ENCODE data around the gene COG1. TPM values are rescaled to one million over a fixed set of nuclear protein-coding genes. Genes with fewer than 3 reads are reported as not detected.

COG1 gene
- total and polyA plus RNA-seq, 2 donors from 2014 or later: 28.2 to 41.6 TPM

DNA sequence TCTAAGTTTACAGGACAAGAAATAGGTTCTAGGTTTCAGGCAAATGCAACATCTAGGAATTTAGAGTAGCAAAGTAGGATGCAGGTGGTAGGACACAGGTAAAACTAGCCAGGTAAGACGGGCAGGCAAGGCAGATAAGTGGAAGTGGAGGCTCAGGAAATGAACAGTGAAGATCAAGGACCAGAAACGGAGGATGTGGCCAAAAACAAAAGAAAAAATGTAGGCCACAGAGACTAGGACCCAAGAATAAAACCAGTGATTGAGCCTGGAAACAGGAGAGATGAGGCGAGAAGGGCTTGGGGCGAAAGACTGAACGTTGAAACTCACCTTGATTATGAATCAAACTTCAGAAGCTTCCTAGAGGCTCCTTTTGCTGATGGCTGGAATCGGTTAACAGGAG lies 44.9 kb downstream of the COG1 start:
- Histone ChIP-seq H3K36me3 (ENCODE audit: control insufficient read depth in 2 of 3, insufficient read depth in 3 of 3, low read length in 3 of 3) (peaks cover 5 to 12% (median 10%) of the 10 kb centered on the region in 3 donors), H3K4me3 (ENCODE audit: low read length in 3 of 3) (no peak overlapping the region), H3K27me3 (ENCODE audit: control insufficient read depth, insufficient read depth, low read length) (no peaks in the 10 kb centered on the region), H3K4me1 (ENCODE audit: control insufficient read depth in 2 of 3, insufficient read depth in 2 of 3, low read depth in 1 of 3, low read length in 3 of 3) (peaks cover 0 to 5% (median 0%) of the 10 kb centered on the region in 3 donors), H3K9ac (ENCODE audit: low read length in 3 of 3) (no peak overlapping the region), H3K9me3 (ENCODE audit: control insufficient read depth in 2 of 3, insufficient read depth in 1 of 3, low read length in 3 of 3) (no peaks in the 10 kb centered on the region), H3K27ac (ENCODE audit: low read depth in 2 of 2, low read length in 2 of 2) (no peak overlapping the region)
- intact Hi-C loops (cut with DNase I): no loop called here
- FAIRE-seq (no peak), DNase-seq (no peak)
- TF ChIP-seq, protein P1, sequence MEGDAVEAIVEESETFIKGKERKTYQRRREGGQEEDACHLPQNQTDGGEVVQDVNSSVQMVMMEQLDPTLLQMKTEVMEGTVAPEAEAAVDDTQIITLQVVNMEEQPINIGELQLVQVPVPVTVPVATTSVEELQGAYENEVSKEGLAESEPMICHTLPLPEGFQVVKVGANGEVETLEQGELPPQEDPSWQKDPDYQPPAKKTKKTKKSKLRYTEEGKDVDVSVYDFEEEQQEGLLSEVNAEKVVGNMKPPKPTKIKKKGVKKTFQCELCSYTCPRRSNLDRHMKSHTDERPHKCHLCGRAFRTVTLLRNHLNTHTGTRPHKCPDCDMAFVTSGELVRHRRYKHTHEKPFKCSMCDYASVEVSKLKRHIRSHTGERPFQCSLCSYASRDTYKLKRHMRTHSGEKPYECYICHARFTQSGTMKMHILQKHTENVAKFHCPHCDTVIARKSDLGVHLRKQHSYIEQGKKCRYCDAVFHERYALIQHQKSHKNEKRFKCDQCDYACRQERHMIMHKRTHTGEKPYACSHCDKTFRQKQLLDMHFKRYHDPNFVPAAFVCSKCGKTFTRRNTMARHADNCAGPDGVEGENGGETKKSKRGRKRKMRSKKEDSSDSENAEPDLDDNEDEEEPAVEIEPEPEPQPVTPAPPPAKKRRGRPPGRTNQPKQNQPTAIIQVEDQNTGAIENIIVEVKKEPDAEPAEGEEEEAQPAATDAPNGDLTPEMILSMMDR (IDR thresholded peaks at IDR 0.05; ENCODE audit: borderline replicate concordance, extremely low read depth, insufficient read depth): no peak

DNA sequence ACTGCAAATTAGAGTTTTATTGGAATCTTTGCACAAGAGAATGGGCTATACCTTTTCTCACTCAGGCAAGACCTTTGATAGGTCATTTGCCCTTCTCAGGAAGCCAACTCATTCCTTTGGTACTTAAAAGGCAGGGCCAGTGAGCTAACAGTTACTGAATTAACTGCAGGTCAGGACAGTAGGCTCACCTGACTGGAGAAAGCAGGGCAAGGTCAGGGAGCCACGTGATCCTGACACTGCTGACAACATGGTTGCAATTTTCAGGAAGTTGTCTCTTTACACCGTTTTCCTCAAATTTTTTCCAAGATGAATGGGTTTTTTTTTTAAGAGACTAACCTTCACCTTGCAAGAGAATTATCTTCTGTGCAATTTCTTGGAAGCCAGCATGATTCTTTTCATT lies 47.7 kb downstream of the COG1 start:
- Histone ChIP-seq H3K9ac (ENCODE audit: low read length in 3 of 3) (no peak overlapping the region), H3K9me3 (ENCODE audit: control insufficient read depth in 2 of 3, insufficient read depth in 1 of 3, low read length in 3 of 3) (no peaks in the 10 kb centered on the region), H3K27me3 (ENCODE audit: control insufficient read depth, insufficient read depth, low read length) (no peaks in the 10 kb centered on the region), H3K4me1 (ENCODE audit: control insufficient read depth in 2 of 3, insufficient read depth in 2 of 3, low read depth in 1 of 3, low read length in 3 of 3) (no peaks in the 10 kb centered on the region), H3K4me3 (ENCODE audit: low read length in 3 of 3) (no peak overlapping the region), H3K36me3 (ENCODE audit: control insufficient read depth in 2 of 3, insufficient read depth in 3 of 3, low read length in 3 of 3) (peaks cover under 1 to 10% (median 10%) of the 10 kb centered on the region in 3 donors), H3K27ac (ENCODE audit: low read depth in 2 of 2, low read length in 2 of 2) (no peak overlapping the region)
- intact Hi-C loops (cut with DNase I): loop anchor here (10.0 kb wide), 1 partner anchor 46 kb away; the partner anchor contains the start of gene COG1
- TF ChIP-seq, protein P1 (IDR thresholded peaks at IDR 0.05; ENCODE audit: borderline replicate concordance, extremely low read depth, insufficient read depth): no peak
- DNase-seq: no peak
- no peak for FAIRE-seq

DNA sequence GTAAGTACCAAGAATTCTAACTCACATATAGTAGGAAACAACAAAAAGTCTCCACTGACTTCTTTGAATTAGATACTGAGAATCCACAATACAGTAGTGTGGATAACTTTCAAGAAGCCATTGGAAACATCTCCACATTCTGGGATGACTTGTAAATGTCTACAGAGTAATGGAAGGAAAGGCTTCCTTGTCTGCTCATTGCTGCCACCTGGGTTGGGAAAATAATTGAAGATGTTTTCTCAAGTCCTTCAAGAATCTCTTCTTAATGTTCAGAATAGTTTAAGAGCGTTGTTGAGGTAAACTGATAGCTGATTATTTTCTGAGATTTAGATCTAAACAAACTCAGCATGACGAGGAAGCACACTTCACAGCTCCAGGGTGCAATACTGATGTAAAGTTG lies 54.9 kb downstream of the COG1 start:
- H3K36me3 ChIP-seq (ENCODE audit: control insufficient read depth in 2 of 3, insufficient read depth in 3 of 3, low read length in 3 of 3): peaks cover 0 to 2% (median 0%) of the 10 kb centered on the region in 3 donors
- H3K9ac ChIP-seq (ENCODE audit: low read length in 3 of 3): no peak overlapping the region
- FAIRE-seq: no peak
- no peak for DNase-seq
- no peak overlapping the region for H3K27ac ChIP-seq (ENCODE audit: low read depth in 2 of 2, low read length in 2 of 2)
- no peaks in the 10 kb centered on the region for H3K9me3 ChIP-seq (ENCODE audit: control insufficient read depth in 2 of 3, insufficient read depth in 1 of 3, low read length in 3 of 3)
- H3K4me3 ChIP-seq (ENCODE audit: low read length in 3 of 3): no peak overlapping the region
- no peaks in the 10 kb centered on the region for H3K27me3 ChIP-seq (ENCODE audit: control insufficient read depth, insufficient read depth, low read length)
- TF ChIP-seq, protein P1 (IDR thresholded peaks at IDR 0.05; ENCODE audit: borderline replicate concordance, extremely low read depth, insufficient read depth): peak; percentile 7
- intact Hi-C loops (cut with DNase I): loop anchor here (10.0 kb wide), 1 partner anchor 53 kb away; the partner anchor contains the start of gene COG1
- no peaks in the 10 kb centered on the region for H3K4me1 ChIP-seq (ENCODE audit: control insufficient read depth in 2 of 3, insufficient read depth in 2 of 3, low read depth in 1 of 3, low read length in 3 of 3)

DNA sequence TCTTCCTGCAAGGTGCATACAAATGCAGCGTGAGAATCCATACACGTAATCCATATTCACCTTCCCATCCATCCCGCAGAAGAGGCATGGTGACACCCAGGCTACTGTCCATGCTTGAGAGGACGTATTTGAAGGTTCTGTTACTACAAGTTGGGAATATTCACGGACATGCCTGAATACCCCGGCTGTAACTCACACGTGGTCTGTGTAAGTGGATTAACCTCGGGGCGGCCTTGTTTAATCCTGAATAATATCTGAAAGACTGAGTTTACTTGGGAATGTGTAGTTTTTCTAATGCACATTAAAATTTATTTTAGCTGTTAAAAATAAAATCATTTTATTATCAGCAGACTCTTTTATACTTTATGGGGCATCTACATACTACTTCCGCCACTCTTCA lies 55.7 kb downstream of the COG1 start:
- intact Hi-C loops (cut with DNase I): loop anchor here (10.0 kb wide), 1 partner anchor 54 kb away; the partner anchor contains the start of gene COG1

More for the DNA sequence above, 55.7 kb downstream of the COG1 start:
- H3K27ac ChIP-seq (ENCODE audit: low read depth in 2 of 2, low read length in 2 of 2): no peak overlapping the region
- DNase-seq (no peak), FAIRE-seq (no peak)
- H3K27me3 ChIP-seq (ENCODE audit: control insufficient read depth, insufficient read depth, low read length): no peaks in the 10 kb centered on the region
- H3K9ac ChIP-seq (ENCODE audit: low read length in 3 of 3): no peak overlapping the region
- no peaks in the 10 kb centered on the region for H3K4me1 ChIP-seq (ENCODE audit: control insufficient read depth in 2 of 3, insufficient read depth in 2 of 3, low read depth in 1 of 3, low read length in 3 of 3)
- H3K36me3 ChIP-seq (ENCODE audit: control insufficient read depth in 2 of 3, insufficient read depth in 3 of 3, low read length in 3 of 3): peaks cover 0 to 2% (median 0%) of the 10 kb centered on the region in 3 donors
- H3K9me3 ChIP-seq (ENCODE audit: control insufficient read depth in 2 of 3, insufficient read depth in 1 of 3, low read length in 3 of 3): no peaks in the 10 kb centered on the region
- TF ChIP-seq, protein P1 (IDR thresholded peaks at IDR 0.05; ENCODE audit: borderline replicate concordance, extremely low read depth, insufficient read depth): no peak
- no peak overlapping the region for H3K4me3 ChIP-seq (ENCODE audit: low read length in 3 of 3)

Measured in kidney (tissue), 14 donors.